Testis (tissue), 3 donors: ENCODE data around the gene CXorf66. TPM values are rescaled to one million over a fixed set of nuclear protein-coding genes. Genes with fewer than 3 reads are reported as not detected.
A peak's percentile ranks its signal among the peaks of the same experiment; 100 is the strongest.

Source experiments
- DNase-seq: peaks from one replicate; pipeline ENCODE4 v3.0.0-alpha.2; 2019
- H3K27ac ChIP-seq, 2 donors: fragments of 200-600 bp; sonication (generic); one replicate each; pipeline ENCODE4 v1.5.1; 2019
- H3K27me3 ChIP-seq: fragments of 200-600 bp; sonication (generic); one replicate; pipeline ENCODE4 v1.5.1; 2019
- H3K36me3 ChIP-seq: fragments of 200-600 bp; sonication (generic); one replicate; pipeline ENCODE4 v1.5.1; 2017; ENCODE audit warnings: low read depth; ENCODE audit errors: missing control alignments
- H3K4me1 ChIP-seq: fragments of 200-600 bp; sonication (generic); one replicate; pipeline ENCODE4 v1.5.1; 2019
- H3K4me3 ChIP-seq, 2 donors: fragments of 200-600 bp; sonication (generic); one replicate each; pipeline ENCODE4 v1.5.1; 2017 to 2019
- H3K9me3 ChIP-seq: fragments of 200-600 bp; sonication (generic); one replicate; pipeline ENCODE4 v1.5.1; 2017
- POLR2A ChIP-seq: fragments of 450-650 bp; IDR thresholded peaks from one replicate; pipeline ENCODE4 v1.6.1; 2017; ENCODE audit warnings: antibody characterized with exemption, mild to moderate bottlenecking, moderate library complexity
- WGBS, 2 donors: methylation state at CpG; one replicate each; pipeline ENCODE4 v1.1.5; 2018; 5-methylcytosine and 5-hydroxymethylcytosine counted together
- intact Hi-C: fragments of 100-400 bp; cut with DNase I; formaldehyde crosslinking; loops from one replicate; pipeline ENCODE4 v1.15.1; 2023; ENCODE audit warnings: low total_unique reads
- polyA plus RNA-seq: library from polyadenylated mRNA; stranded (reverse); fragments of 350-450 nt; fragmentation: Illumina TruSeq; extraction: RNeasy Lipid Tissue Mini Kit (QIAGEN cat#74804); gene quantifications from one replicate; pipeline ENCODE4 v1.2.3, GENCODE V29; 2014; ENCODE audit warnings: low read depth, low replicate concordance; ENCODE audit not compliant: insufficient read depth
- total RNA-seq, 2 donors: library from RNA; depleted of rRNA; stranded (reverse); fragments of >200 nt; gene quantifications; one replicate each; pipeline ENCODE4 v1.2.3, GENCODE V29; 2016
- TF ChIP-seq, protein P1 (sequence below), 3 experiments: fragments of 450-650 bp in 2 of 3; fragments of 200-600 bp in 1 of 3; sonication (generic) in 1 of 3; IDR thresholded peaks; one replicate each; pipeline ENCODE4 v1.5.1; 2016 to 2019; ENCODE audit warnings: antibody characterized with exemption in 3 of 3, mild to moderate bottlenecking in 2 of 3, moderate library complexity in 1 of 3

The CXorf66 gene
- total and polyA plus RNA-seq, 3 donors from 2014 or later: 3.6 to 18.0 (median 5.7) TPM

DNA sequence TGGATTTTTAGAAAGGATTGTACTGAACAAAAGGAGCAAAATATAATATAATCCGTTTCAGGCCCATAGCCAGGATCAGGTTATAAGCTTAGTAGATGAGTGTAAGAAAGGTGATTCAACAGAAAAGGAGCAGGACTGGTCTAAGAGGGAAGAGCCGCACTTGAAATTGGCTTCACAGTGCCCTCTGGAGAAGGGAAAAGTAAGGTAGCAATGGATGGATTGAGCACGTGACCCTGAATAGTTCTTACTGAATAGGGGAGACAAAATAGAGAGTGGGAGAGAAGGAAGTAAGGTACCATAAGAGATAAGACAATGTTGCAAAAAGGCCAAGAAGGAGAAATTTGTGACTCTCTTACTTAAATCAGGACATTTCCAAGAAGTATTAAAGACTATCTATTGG, 15.6 kb downstream of the CXorf66 start:
- H3K27ac ChIP-seq: no peak overlapping the region
- DNase-seq: no peak
- H3K9me3 ChIP-seq: no peaks in the 10 kb centered on the region
- H3K4me3 ChIP-seq: no peak overlapping the region
- intact Hi-C loops: no loop called here
- H3K4me1 ChIP-seq: no peaks in the 10 kb centered on the region
- TF ChIP-seq, protein P1, sequence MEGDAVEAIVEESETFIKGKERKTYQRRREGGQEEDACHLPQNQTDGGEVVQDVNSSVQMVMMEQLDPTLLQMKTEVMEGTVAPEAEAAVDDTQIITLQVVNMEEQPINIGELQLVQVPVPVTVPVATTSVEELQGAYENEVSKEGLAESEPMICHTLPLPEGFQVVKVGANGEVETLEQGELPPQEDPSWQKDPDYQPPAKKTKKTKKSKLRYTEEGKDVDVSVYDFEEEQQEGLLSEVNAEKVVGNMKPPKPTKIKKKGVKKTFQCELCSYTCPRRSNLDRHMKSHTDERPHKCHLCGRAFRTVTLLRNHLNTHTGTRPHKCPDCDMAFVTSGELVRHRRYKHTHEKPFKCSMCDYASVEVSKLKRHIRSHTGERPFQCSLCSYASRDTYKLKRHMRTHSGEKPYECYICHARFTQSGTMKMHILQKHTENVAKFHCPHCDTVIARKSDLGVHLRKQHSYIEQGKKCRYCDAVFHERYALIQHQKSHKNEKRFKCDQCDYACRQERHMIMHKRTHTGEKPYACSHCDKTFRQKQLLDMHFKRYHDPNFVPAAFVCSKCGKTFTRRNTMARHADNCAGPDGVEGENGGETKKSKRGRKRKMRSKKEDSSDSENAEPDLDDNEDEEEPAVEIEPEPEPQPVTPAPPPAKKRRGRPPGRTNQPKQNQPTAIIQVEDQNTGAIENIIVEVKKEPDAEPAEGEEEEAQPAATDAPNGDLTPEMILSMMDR (IDR thresholded peaks at IDR 0.05): no peak
- no peak for TF ChIP-seq POLR2A
- no peaks in the 10 kb centered on the region for H3K27me3 ChIP-seq
- H3K36me3 ChIP-seq: no peaks in the 10 kb centered on the region
- 60 to 84% methylated on average over 3 of the region's 3 CpGs for WGBS, 2 donors

DNA sequence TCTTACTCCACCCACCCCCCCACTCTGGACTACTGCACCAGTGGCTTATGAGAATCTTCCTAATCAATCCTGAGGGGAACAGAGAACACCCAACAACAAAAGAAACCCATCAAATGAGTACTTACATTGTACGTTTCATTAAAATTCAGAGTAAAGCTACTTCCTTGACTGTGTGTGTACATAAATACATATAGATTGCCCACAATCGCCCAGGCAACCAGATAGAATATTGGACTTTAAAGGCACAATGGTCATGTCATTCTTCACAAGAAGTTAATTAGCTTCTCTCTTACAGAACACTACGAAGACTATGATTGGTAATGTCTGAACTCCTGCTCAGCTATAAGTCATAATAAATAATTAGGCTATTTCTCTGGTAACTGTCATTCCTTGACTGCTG, 20.2 kb downstream of the CXorf66 start:
- Histone ChIP-seq H3K4me1 (no peaks in the 10 kb centered on the region), H3K36me3 (no peaks in the 10 kb centered on the region), H3K27ac (no peak overlapping the region), H3K4me3 (no peak overlapping the region), H3K27me3 (no peaks in the 10 kb centered on the region), H3K9me3 (no peaks in the 10 kb centered on the region)
- no peak for DNase-seq
- 80 to 82% methylated on average over 3 of the region's 3 CpGs for WGBS, 2 donors
- intact Hi-C loops: no loop called here
- no peak for TF ChIP-seq POLR2A
- TF ChIP-seq, protein P1 (IDR thresholded peaks at IDR 0.05): no peak

DNA sequence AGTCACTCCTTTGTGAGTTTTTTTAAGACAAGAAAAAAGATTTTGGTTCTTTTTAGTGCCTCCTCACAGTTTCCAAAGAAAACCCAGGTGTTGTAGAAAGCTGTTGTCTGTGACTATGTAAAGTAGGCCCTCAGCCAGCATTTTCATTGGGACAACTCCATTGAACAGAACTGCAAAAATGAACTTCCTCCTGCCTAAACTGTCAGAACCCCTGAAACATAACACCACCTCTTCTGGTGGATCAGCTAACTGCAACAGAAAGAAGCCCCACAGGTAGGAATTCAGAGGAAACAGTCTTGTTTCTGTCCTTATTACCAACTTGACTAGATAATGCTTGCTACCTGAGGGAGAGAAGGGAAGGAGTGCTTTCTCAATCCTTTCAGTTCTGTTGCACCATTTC, 29.1 kb downstream of the CXorf66 start:
- Histone ChIP-seq H3K4me3 (no peak overlapping the region), H3K27me3 (no peaks in the 10 kb centered on the region), H3K4me1 (no peaks in the 10 kb centered on the region), H3K9me3 (no peaks in the 10 kb centered on the region), H3K36me3 (no peaks in the 10 kb centered on the region), H3K27ac (no peak overlapping the region)
- no peak for DNase-seq
- intact Hi-C loops: no loop called here
- TF ChIP-seq POLR2A: no peak
- TF ChIP-seq, protein P1 (IDR thresholded peaks at IDR 0.05): no peak

DNA sequence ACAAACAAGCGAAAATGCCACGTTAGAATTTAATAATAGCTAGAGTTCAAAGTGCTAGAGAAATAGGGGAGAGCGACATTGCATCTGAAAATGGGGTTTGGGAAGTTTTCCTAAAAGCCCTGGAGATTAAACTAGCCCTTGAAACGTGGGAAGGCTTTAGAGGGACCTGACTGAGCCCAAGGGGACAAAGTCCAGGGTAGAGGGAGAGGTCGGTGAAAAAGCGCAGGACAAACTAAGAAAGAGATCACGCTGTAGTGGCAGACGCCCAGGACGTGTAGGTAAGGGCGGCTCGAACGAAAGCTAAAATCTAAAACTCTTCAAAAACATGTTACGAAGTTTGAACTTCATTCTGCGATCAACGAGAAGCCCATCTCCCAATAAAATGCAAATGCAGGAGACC, 31.4 kb downstream of the CXorf66 start:
- no peaks in the 10 kb centered on the region for H3K9me3 ChIP-seq
- no peaks in the 10 kb centered on the region for H3K36me3 ChIP-seq
- WGBS, 2 donors: 56 to 58% methylated on average over 14 to 15 of the region's 15 CpGs
- no peaks in the 10 kb centered on the region for H3K4me1 ChIP-seq
- TF ChIP-seq, protein P1 (IDR thresholded peaks at IDR 0.05): no peak
- TF ChIP-seq POLR2A: no peak
- intact Hi-C loops: no loop called here
- peak overlapping the region; percentile 93 to 96 for H3K27ac ChIP-seq
- H3K27me3 ChIP-seq: no peaks in the 10 kb centered on the region
- peak overlapping the region; percentile 72 to 81 for H3K4me3 ChIP-seq
- DNase-seq: no peak

DNA sequence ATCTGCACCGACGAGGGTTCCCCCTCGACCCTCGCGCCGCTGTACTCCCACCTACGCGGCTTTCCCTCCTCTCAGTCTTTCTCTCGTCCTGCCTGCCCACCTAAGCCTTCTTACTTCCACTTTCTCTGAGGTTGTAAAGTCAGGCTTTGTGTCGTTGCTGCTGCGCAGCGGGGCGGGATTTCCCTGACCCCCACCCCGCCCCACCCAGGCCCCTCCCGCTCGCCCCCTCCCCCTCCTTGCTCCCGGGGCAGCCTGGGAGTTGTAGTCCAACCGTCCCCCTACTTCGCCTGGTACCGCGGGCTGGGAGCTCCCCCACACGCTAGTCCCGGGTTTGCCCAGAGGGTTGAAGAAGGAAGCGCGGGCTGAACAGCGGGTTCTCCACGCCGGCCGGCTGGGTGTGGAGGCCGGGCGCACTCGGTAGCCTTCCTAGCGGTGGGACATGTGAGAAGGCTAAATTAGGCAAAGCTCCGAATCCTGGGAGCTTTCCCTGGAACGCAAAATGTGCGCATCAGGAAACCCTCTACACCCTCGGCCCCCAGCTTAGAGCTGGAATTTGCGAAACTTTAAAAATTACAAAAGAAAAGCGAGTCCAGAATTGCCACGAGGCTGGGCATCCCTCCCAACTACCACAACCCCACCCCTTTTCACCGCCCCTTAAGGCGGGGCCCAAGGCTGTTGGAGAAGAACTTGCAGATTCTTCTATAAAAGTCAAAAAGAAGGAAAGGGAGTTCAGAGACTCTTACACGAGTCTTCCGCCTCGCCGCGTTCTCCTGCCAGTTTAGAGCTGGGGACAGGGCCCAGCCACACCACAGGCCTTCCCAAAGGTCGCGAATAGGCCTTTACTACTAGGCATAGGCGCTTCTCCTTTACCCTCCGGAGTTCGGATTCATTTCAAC, 32.2 kb downstream of the CXorf66 start, which contains the start of gene ATP11C:
Gene ATP11C (minus strand): TSS at position 153 of the 896 bp plus-strand sequence. CDS start 1,011 bp downstream, outside the sequence.
- 0% methylated on average over 7 to 32 of the region's 52 CpGs for WGBS, 2 donors
- intact Hi-C loops: no loop called here

More for the DNA sequence above, 32.2 kb downstream of the CXorf66 start, which contains the start of gene ATP11C:
- no peaks in the 10 kb centered on the region for H3K27me3 ChIP-seq
- peak within 1 kb of the TSS; percentile 93 to 96 for H3K27ac ChIP-seq
- peak; percentile 82 for DNase-seq
- no peaks in the 10 kb centered on the region for H3K4me1 ChIP-seq
- H3K4me3 ChIP-seq: peak within 1 kb of the TSS; percentile 72 to 81
- TF ChIP-seq POLR2A: no peak
- TF ChIP-seq, protein P1 (IDR thresholded peaks at IDR 0.05): no peak
- no peaks in the 10 kb centered on the region for H3K9me3 ChIP-seq
- no peaks in the 10 kb centered on the region for H3K36me3 ChIP-seq
